AG04450 (cell line): ENCODE results near the gene SVOPL. TPM values are rescaled to one million over a fixed set of nuclear protein-coding genes. Genes with fewer than 3 reads are reported as not detected.

ENCODE experiments used
- CTCF ChIA-PET: fragments of 300-600, 350-600 bp; formaldehyde crosslinking; extraction: SDS; loops from one replicate; lab custom pipeline; 2022; ENCODE audit warnings: antibody characterized with exemption, inconsistent platforms; lab: Charles Lee
- POLR2A ChIA-PET: fragments of 350-600 bp; formaldehyde crosslinking; extraction: SDS; loops from one replicate; lab custom pipeline; 2021; ENCODE audit warnings: antibody characterized with exemption, inconsistent platforms; lab: Yijun Ruan, JAX
- DNase-seq: peaks from one replicate; pipeline ENCODE4 v3.0.0-alpha.2; 2011; ENCODE audit warnings: low read depth, low spot score
- H3K27ac ChIP-seq: one replicate; pipeline ENCODE4 v1.5.1; 2012; ENCODE audit warnings: low read depth, low read length, control low read depth
- H3K27me3 ChIP-seq: one replicate; pipeline ENCODE4 v1.6.0; 2012; ENCODE audit warnings: low read length; ENCODE audit not compliant: control insufficient read depth, insufficient read depth
- H3K4me3 ChIP-seq: 2 replicates; pipeline ENCODE4 v1.5.1; 2011; ENCODE audit warnings: mild to moderate bottlenecking, low read depth, low read length, control low read depth
- H3K9me3 ChIP-seq: 2 replicates; pipeline ENCODE4 v1.5.1; 2012; ENCODE audit warnings: low read length; ENCODE audit not compliant: control insufficient read depth, insufficient read depth
- polyA plus RNA-seq: library from polyadenylated mRNA; depleted of rRNA; stranded (reverse); fragments of >200 nt; gene quantifications from 2 replicates; pipeline ENCODE4 v1.2.3, GENCODE V29; 2011
- TF ChIP-seq, protein P1 (sequence below): IDR thresholded peaks from 2 replicates; pipeline ENCODE4 v1.5.1; 2011; ENCODE audit warnings: low read depth, low read length, control low read depth, inconsistent platforms

The SVOPL gene
- polyA plus RNA-seq, 1 experiment: not detected

GRCh38 chr7:138603549-138604318 lies 97.4 kb downstream of the SVOPL start:
- DNase-seq: no peak
- Histone ChIP-seq H3K27ac (no peak overlapping the region), H3K9me3 (no peaks in the 10 kb centered on the region), H3K4me3 (no peak overlapping the region), H3K27me3 (no peaks in the 10 kb centered on the region)
- TF ChIP-seq, protein P1, sequence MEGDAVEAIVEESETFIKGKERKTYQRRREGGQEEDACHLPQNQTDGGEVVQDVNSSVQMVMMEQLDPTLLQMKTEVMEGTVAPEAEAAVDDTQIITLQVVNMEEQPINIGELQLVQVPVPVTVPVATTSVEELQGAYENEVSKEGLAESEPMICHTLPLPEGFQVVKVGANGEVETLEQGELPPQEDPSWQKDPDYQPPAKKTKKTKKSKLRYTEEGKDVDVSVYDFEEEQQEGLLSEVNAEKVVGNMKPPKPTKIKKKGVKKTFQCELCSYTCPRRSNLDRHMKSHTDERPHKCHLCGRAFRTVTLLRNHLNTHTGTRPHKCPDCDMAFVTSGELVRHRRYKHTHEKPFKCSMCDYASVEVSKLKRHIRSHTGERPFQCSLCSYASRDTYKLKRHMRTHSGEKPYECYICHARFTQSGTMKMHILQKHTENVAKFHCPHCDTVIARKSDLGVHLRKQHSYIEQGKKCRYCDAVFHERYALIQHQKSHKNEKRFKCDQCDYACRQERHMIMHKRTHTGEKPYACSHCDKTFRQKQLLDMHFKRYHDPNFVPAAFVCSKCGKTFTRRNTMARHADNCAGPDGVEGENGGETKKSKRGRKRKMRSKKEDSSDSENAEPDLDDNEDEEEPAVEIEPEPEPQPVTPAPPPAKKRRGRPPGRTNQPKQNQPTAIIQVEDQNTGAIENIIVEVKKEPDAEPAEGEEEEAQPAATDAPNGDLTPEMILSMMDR: no peak
- ChIA-PET CTCF (interaction anchor here (0.7 kb wide), 1 partner anchor 1130 kb away, joined by 3 read pairs; no protein-coding TSS in a partner anchor), POLR2A (no interaction called here)

GRCh38 chr7:138602451-138602850 lies 98.7 kb downstream of the SVOPL start:
- CTCF ChIA-PET: no interaction called here
- Histone ChIP-seq H3K4me3 (no peak overlapping the region), H3K9me3 (no peaks in the 10 kb centered on the region), H3K27me3 (no peaks in the 10 kb centered on the region), H3K27ac (no peak overlapping the region)
- DNase-seq: no peak
- POLR2A ChIA-PET: no interaction called here
- TF ChIP-seq, protein P1: no peak

DNA sequence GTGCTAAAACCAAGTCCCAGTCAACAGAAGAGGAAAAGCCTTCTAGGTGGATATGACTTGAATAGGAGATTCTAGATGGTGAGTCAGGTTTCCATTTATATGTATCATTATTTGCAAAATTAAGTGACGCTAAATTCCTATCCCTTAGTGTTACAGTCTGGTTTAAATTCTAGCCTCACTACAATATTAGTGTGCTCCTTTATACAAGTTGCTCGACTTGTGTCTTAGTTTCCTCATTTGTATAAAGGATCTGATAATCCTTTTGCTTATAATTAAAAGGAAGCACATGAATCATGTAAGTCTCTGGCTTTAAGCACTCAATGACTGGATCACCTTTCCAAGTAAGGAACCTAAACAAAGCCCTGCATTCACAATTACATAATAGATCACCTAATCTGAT lies 105.7 kb downstream of the SVOPL start:
- H3K9me3 ChIP-seq: no peaks in the 10 kb centered on the region
- POLR2A ChIA-PET: no interaction called here
- no peaks in the 10 kb centered on the region for H3K27me3 ChIP-seq
- DNase-seq: no peak
- H3K4me3 ChIP-seq: no peak overlapping the region
- CTCF ChIA-PET: no interaction called here
- TF ChIP-seq, protein P1: no peak
- no peak overlapping the region for H3K27ac ChIP-seq

DNA sequence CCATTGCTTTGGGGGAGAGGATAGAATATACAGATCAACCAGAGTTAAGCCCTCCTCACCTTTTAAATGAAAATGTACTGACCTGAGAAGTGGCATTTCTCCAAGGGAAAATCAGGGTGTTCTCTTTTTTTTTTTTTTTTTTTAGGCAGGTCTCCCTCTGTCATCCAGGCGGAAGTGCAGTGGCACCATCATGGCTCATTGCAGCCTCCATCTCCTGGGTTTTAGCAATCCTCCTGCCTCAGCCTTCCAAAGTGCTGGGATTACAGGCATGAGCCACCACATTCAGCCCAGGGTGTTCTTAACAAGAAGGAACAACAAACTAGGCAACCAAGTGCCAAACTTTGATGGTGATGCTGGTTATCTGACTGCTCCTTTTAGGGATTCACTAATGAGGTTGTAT lies 111.0 kb downstream of the SVOPL start:
- TF ChIP-seq, protein P1: no peak
- CTCF ChIA-PET: interaction anchor here (1.2 kb wide), 1 partner anchor 149 kb away, joined by 3 read pairs; no protein-coding TSS in a partner anchor
- Histone ChIP-seq H3K9me3 (no peaks in the 10 kb centered on the region), H3K27ac (no peak overlapping the region), H3K27me3 (no peaks in the 10 kb centered on the region), H3K4me3 (no peak overlapping the region)
- no peak for DNase-seq
- POLR2A ChIA-PET: no interaction called here

DNA sequence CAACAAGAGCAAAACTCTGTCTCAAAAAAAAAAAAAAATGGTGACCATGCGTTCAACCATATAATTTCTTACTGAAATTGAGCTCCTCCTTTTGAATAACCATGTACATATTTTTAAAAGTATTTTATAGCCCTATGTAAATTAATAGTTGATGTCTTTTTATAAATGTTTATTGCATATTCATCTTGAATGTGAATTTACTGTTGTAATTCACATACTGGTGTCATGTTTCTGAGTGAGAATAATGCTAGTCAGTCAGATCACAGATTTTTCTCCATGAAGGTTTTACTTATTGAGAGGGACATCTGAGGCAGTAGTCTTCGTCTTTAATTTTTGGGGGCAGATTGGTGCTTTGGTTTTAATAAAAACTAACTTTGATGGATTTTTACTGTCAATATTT lies 112.2 kb downstream of the SVOPL start:
- ChIA-PET POLR2A (no interaction called here), CTCF (interaction anchor here (1.2 kb wide), 1 partner anchor 150 kb away, joined by 3 read pairs; no protein-coding TSS in a partner anchor)

More for the DNA sequence above, 112.2 kb downstream of the SVOPL start:
- TF ChIP-seq, protein P1: no peak
- DNase-seq: no peak
- Histone ChIP-seq H3K9me3 (no peaks in the 10 kb centered on the region), H3K27me3 (no peaks in the 10 kb centered on the region), H3K4me3 (no peak overlapping the region), H3K27ac (no peak overlapping the region)
